Endodermal cell (in vitro differentiated cells): ENCODE measurements around the gene CMTM6. TPM values are rescaled to one million over a fixed set of nuclear protein-coding genes. Genes with fewer than 3 reads are reported as not detected.

Source experiments
- DNase-seq: peaks from one replicate; pipeline ENCODE4 v3.0.0-alpha.2; 2017
- H3K27ac ChIP-seq: 2 replicates; pipeline ENCODE4 v1.5.1; 2013; ENCODE audit warnings: mild to moderate bottlenecking, low read depth, low read length, moderate library complexity
- H3K27me3 ChIP-seq: 2 replicates; pipeline ENCODE4 v1.6.1; 2013; ENCODE audit warnings: mild to moderate bottlenecking, low read length, moderate library complexity; ENCODE audit not compliant: insufficient read depth, control insufficient read depth, poor library complexity, severe bottlenecking
- H3K36me3 ChIP-seq: 2 replicates; pipeline ENCODE4 v1.7.0; 2013; ENCODE audit warnings: mild to moderate bottlenecking, low read length, moderate library complexity; ENCODE audit not compliant: control insufficient read depth, insufficient read depth
- H3K4me1 ChIP-seq: one replicate; pipeline ENCODE4 v1.7.0; 2013; ENCODE audit warnings: low read length; ENCODE audit not compliant: control insufficient read depth, insufficient read depth
- H3K4me3 ChIP-seq: 2 replicates; pipeline ENCODE4 v1.5.1; 2013; ENCODE audit warnings: mild to moderate bottlenecking, low read length, moderate library complexity
- H3K9ac ChIP-seq: 2 replicates; pipeline ENCODE4 v1.6.1; 2013; ENCODE audit warnings: mild to moderate bottlenecking, low read length, moderate library complexity; ENCODE audit not compliant: poor library complexity, severe bottlenecking; ENCODE audit errors: extremely low read depth
- H3K9me3 ChIP-seq: 2 replicates; pipeline ENCODE4 v1.6.1; 2013; ENCODE audit warnings: mild to moderate bottlenecking, low read length, moderate library complexity; ENCODE audit not compliant: control insufficient read depth
- H3K27ac Mint-ChIP-seq: 2 replicates; pipeline ENCODE4 v1.8.0; 2020; ENCODE audit warnings: mixed read lengths
- H3K27me3 Mint-ChIP-seq: 2 replicates; pipeline ENCODE4 v1.8.0; 2021; ENCODE audit warnings: mild to moderate bottlenecking, mixed read lengths; ENCODE audit not compliant: insufficient read depth
- H3K36me3 Mint-ChIP-seq: 2 replicates; pipeline ENCODE4 v1.8.0; 2020; ENCODE audit warnings: low read depth, mixed read lengths
- H3K4me1 Mint-ChIP-seq: 2 replicates; pipeline ENCODE4 v1.8.0; 2020; ENCODE audit warnings: mixed read lengths
- H3K4me3 Mint-ChIP-seq: 2 replicates; pipeline ENCODE4 v1.8.0; 2020; ENCODE audit warnings: mild to moderate bottlenecking, moderate library complexity, mixed read lengths
- H3K9me3 Mint-ChIP-seq: 2 replicates; pipeline ENCODE4 v1.8.0; 2020; ENCODE audit warnings: mild to moderate bottlenecking, mixed read lengths
- WGBS, 2 experiments: methylation state at CpG; one replicate each; pipeline versions ENCODE4 v1.1.5 to v1.1.7; 2013; ENCODE audit warnings: missing lambda C conversion rate in 2 of 2, mixed read lengths in 1 of 2; ENCODE audit not compliant: insufficient coverage in 1 of 2, insufficient read length in 1 of 2; 5-methylcytosine and 5-hydroxymethylcytosine counted together
- total RNA-seq, 2 donors: library from RNA; stranded (reverse); fragmentation: NEBNext Ultra II Directional in 1 of 2; extraction: Animal tissue kit (Norgen Biotek cat#: 25700) in 1 of 2; gene quantifications; 2 replicates in 1 of 2; 3 replicates in 1 of 2; pipeline ENCODE4 v1.2.1, GENCODE V29; 2021
- TF ChIP-seq, protein P1 (sequence below): fragments of 200-600 bp; sonication (generic); conservative IDR thresholded peaks from 2 replicates; pipeline ENCODE4 v1.5.0; 2021; ENCODE audit warnings: antibody characterized with exemption, mild to moderate bottlenecking

The CMTM6 gene
- total RNA-seq, 2 donors from 2014 or later: 58.3 to 62.4 TPM

DNA sequence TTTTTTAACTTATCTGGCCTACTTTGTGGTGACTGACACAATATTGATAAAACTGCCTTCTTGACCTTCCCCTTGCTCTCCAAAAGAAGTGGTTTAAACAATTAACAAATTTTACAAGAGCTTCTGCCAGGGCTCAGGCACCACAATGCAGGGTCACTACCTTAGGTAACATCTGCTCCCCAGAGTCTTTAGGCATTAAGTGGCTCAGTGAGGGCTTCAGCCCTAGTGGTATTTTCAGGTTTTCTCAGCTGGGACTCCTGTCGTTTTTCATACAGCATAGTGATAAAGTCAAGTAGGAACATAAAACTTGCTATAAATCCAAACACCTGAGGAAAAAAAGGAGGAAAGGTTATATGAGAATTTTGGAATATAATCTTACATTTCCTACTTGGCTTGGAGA lies 18.9 kb downstream of the CMTM6 start:
- no peaks in the 10 kb centered on the region for H3K4me1 ChIP-seq
- no peaks in the 10 kb centered on the region for H3K27me3 ChIP-seq
- peaks cover 39% of the 10 kb centered on the region for H3K36me3 ChIP-seq
- Mint-ChIP-seq H3K4me1 (peaks cover 3% of the 10 kb centered on the region), H3K27me3 (no peaks in the 10 kb centered on the region), H3K36me3 (peaks cover 40% of the 10 kb centered on the region), H3K27ac (no peak overlapping the region), H3K9me3 (no peaks in the 10 kb centered on the region), H3K4me3 (no peak overlapping the region)
- no peaks in the 10 kb centered on the region for H3K9me3 ChIP-seq
- DNase-seq: no peak
- TF ChIP-seq, protein P1, sequence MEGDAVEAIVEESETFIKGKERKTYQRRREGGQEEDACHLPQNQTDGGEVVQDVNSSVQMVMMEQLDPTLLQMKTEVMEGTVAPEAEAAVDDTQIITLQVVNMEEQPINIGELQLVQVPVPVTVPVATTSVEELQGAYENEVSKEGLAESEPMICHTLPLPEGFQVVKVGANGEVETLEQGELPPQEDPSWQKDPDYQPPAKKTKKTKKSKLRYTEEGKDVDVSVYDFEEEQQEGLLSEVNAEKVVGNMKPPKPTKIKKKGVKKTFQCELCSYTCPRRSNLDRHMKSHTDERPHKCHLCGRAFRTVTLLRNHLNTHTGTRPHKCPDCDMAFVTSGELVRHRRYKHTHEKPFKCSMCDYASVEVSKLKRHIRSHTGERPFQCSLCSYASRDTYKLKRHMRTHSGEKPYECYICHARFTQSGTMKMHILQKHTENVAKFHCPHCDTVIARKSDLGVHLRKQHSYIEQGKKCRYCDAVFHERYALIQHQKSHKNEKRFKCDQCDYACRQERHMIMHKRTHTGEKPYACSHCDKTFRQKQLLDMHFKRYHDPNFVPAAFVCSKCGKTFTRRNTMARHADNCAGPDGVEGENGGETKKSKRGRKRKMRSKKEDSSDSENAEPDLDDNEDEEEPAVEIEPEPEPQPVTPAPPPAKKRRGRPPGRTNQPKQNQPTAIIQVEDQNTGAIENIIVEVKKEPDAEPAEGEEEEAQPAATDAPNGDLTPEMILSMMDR: peak; percentile 30
- 60% methylated on average over 1 of the region's 1 CpG; no CpG with 5 or more reads in 1 of the 2 experiments for WGBS, 2 experiments
- no peak overlapping the region for H3K27ac ChIP-seq
- no peak overlapping the region for H3K4me3 ChIP-seq
- H3K9ac ChIP-seq: no peak overlapping the region

DNA sequence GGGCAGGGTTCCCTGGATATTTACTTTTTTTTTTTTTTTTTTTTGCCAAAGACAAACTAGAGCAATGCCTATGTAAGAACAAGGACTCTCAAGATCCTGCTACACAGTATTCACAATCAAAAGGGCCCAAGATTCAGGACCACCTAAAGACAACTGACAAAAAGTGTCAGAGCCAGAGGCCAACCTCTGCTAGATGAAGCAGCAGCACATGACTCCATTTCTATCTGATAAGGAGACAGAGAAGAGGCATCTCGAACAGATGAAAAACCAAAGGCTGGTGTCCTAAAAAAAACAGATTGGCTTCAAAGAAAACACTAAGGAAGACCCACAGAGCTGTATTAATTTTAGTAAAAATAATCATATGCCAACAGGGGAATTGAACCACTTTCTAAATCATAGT lies 20.0 kb downstream of the CMTM6 start:
- 100% methylated on average over 1 of the region's 1 CpG for WGBS, 2 experiments
- H3K9me3 ChIP-seq: no peaks in the 10 kb centered on the region

DNA sequence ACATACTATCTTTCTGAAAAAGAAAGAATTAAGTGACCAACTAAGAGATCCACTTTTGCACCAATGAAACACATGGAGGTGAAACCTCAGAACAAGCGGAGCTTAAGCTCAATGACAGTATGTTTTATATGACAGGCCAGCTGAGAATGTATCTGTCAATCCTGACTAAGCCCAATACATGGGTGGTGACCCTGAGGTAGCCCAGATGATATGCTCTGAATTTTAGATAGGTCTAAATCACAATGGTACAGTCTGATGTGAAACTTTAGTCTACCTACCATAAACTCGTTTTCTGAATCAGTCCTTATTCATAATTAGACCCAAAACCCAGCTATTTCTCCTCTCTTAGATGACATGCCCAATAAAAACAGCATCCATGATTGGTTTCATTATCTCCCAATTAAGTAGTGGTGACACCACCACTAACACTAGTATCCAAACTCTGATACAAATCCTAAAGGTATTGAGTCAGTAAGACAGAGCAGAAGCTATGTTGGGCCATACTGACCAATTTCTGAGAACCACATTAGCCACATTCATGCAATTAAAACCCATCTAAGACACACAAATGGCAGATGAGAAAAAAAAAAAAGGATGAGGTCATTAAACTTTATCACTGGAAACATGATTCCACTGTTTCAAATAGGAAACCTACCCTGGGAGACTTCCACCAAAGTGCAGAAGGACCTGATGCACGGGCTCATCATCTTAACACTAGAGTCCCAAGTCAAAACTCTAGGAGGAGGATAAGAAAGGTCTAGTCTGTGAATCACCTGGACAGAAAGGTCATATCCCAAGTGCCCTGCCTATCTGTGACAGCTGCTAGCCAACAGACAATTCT lies 20.6 kb downstream of the CMTM6 start:
- no peak overlapping the region for H3K27ac ChIP-seq
- no peaks in the 10 kb centered on the region for H3K9me3 ChIP-seq
- peaks cover 31% of the 10 kb centered on the region for H3K36me3 ChIP-seq
- TF ChIP-seq, protein P1: no peak
- H3K27me3 ChIP-seq: no peaks in the 10 kb centered on the region
- Mint-ChIP-seq H3K4me3 (no peak overlapping the region), H3K27me3 (no peaks in the 10 kb centered on the region), H3K4me1 (peaks cover 3% of the 10 kb centered on the region), H3K9me3 (no peaks in the 10 kb centered on the region), H3K36me3 (peaks cover 37% of the 10 kb centered on the region), H3K27ac (no peak overlapping the region)
- H3K9ac ChIP-seq: no peak overlapping the region
- 94 to 97% methylated on average over 3 of the region's 3 CpGs for WGBS, 2 experiments
- no peaks in the 10 kb centered on the region for H3K4me1 ChIP-seq
- no peak for DNase-seq
- H3K4me3 ChIP-seq: no peak overlapping the region

More for the DNA sequence above, 20.0 kb downstream of the CMTM6 start:
- no peak overlapping the region for H3K9ac ChIP-seq
- H3K4me3 Mint-ChIP-seq: no peak overlapping the region
- H3K27me3 Mint-ChIP-seq: no peaks in the 10 kb centered on the region
- TF ChIP-seq, protein P1: no peak
- DNase-seq: no peak
- no peak overlapping the region for H3K27ac Mint-ChIP-seq
- H3K36me3 Mint-ChIP-seq: peaks cover 38% of the 10 kb centered on the region
- H3K4me1 ChIP-seq: no peaks in the 10 kb centered on the region
- no peak overlapping the region for H3K4me3 ChIP-seq
- H3K9me3 Mint-ChIP-seq: no peaks in the 10 kb centered on the region
- H3K36me3 ChIP-seq: peaks cover 37% of the 10 kb centered on the region
- peaks cover 3% of the 10 kb centered on the region for H3K4me1 Mint-ChIP-seq
- no peak overlapping the region for H3K27ac ChIP-seq
- no peaks in the 10 kb centered on the region for H3K27me3 ChIP-seq
